ENCODE data around the gene PHOX2A.

- TF ChIP-seq SP7 (tag by site-specific recombination; IDR thresholded peaks at IDR 0.05) (no peak), YY2 (tag by site-specific recombination; IDR thresholded peaks at IDR 0.05) (no peak), ZNF837 (tag by site-specific recombination; IDR thresholded peaks at IDR 0.05) (no peak), CTCF (tag by site-specific recombination; IDR thresholded peaks at IDR 0.05) (no peak), ZBTB49 (tag by site-specific recombination; IDR thresholded peaks at IDR 0.05; ENCODE audit: low read depth) (no peak), ZNF571 (tag by site-specific recombination; IDR thresholded peaks at IDR 0.05) (no peak)
Measured at GRCh38 chr11:72244361-72245262, 636 bp upstream of the PHOX2A start.

All from HEK293 (cell line).